ENCODE results near the gene CELF4.

DNA sequence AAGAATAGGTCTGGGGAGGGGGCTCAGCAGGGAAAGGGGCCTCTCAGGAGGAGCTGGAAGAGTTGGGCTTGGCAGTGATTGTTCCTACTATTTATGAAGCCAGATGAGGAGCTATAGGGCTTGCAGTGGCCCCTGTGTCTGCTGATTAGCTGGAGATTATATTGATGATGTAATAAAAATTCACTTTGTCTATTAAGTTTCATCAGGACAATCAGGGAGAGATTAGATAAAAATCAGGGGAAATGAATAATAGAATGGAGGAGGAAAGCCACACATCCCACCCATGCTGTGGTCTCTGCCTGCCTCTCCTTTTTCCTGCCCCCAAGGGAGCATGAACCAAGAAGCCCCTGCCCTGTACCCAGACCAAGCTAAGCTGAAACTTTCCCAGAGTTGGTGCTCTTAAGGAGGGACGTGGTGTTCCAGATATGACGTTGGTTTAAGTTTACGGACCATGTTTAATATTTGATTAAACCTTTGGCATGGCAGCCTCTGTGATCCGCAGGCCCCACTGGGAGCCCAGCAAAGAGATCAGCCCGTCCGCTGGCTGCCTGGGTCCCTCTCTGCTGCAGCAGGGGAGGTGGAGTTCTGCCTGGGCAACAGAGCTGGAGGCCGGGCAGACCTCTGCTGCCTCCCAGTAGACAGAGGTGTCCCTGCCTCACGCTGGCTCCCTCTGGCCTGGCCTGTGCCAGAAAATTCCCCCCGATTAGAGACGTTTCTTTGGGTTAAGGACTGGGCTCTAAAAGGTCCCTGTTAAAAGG is 15.3 kb downstream of the CELF4 start:
- TF ChIP-seq, protein P1, sequence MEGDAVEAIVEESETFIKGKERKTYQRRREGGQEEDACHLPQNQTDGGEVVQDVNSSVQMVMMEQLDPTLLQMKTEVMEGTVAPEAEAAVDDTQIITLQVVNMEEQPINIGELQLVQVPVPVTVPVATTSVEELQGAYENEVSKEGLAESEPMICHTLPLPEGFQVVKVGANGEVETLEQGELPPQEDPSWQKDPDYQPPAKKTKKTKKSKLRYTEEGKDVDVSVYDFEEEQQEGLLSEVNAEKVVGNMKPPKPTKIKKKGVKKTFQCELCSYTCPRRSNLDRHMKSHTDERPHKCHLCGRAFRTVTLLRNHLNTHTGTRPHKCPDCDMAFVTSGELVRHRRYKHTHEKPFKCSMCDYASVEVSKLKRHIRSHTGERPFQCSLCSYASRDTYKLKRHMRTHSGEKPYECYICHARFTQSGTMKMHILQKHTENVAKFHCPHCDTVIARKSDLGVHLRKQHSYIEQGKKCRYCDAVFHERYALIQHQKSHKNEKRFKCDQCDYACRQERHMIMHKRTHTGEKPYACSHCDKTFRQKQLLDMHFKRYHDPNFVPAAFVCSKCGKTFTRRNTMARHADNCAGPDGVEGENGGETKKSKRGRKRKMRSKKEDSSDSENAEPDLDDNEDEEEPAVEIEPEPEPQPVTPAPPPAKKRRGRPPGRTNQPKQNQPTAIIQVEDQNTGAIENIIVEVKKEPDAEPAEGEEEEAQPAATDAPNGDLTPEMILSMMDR (conservative IDR thresholded peaks at IDR 0.05 in 1 of 2, IDR thresholded peaks at IDR 0.05 in 1 of 2; ENCODE audit: low read depth in 1 of 2, low read length in 2 of 2): no peak
- TF ChIP-seq EZH2 (IDR thresholded peaks at IDR 0.05; ENCODE audit: low read length, missing control alignments): no peak
